CD4-positive, alpha-beta T cell treated with Interleukin-15 for 1 hour (primary cell): Measurements from ENCODE around the gene ISYNA1.

Experiments used
- DNase-seq: peaks from one replicate; pipeline ENCODE4 v3.0.0-alpha.2; 2020

ISYNA1 gene

DNA sequence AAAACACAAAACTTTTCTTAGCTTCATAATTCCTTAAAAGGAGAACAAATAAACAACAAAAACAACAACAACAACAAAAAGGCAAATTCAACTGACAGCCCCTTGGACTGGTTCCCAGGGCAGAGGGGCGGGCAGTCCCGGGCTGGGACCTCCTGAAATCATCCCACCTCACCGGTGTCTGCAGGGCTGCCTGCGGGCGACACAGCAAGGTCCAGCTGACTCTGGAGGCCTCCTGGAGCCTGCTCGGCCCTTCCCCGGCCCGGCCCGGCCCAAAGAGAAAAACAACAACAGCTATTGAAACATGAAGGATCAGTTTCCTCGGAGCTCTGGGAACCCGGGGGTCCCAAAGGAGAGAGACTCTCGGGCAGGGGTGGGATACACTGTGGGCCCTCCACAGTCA lies 5.0 kb upstream of the ISYNA1 start:
- no peak for DNase-seq

DNA sequence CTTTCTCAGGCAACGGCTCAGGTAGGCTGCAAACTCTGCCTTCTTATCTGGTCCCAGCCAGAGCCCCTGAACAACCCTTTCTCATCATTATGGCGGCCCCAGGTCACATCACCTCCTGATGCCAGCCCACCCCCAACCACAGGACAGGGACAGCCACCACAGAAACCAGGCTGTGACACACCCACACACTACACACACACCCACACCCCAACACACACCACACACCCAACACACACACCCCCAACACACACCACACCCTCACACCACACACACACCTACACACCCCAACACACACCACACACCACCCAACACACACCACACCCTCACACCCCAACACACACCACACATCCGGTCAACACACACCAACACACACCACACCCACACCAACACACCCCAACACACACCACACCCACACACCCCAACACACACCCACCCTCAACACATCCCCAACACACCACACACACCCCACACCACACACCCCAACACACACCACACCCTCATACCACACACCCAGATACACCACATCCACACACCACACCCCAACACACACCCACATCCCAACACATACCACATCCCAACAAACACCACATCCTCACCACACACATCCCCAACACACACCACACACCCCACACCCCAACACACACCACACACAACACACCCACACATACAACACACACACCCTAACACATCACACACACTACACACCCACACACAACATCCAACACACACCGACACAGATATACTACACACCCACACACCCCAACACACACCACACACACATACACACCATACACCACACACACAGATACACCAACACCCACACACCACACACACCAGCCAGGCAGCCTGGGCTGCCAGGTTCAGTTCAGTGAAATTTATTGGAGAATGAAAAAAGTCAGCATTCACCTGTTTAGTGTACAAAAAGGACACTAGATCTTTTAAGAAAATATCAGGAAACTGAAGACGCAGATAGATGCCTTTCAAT lies 4.2 kb upstream of the ISYNA1 start:
- peak; percentile 57 for DNase-seq

DNA sequence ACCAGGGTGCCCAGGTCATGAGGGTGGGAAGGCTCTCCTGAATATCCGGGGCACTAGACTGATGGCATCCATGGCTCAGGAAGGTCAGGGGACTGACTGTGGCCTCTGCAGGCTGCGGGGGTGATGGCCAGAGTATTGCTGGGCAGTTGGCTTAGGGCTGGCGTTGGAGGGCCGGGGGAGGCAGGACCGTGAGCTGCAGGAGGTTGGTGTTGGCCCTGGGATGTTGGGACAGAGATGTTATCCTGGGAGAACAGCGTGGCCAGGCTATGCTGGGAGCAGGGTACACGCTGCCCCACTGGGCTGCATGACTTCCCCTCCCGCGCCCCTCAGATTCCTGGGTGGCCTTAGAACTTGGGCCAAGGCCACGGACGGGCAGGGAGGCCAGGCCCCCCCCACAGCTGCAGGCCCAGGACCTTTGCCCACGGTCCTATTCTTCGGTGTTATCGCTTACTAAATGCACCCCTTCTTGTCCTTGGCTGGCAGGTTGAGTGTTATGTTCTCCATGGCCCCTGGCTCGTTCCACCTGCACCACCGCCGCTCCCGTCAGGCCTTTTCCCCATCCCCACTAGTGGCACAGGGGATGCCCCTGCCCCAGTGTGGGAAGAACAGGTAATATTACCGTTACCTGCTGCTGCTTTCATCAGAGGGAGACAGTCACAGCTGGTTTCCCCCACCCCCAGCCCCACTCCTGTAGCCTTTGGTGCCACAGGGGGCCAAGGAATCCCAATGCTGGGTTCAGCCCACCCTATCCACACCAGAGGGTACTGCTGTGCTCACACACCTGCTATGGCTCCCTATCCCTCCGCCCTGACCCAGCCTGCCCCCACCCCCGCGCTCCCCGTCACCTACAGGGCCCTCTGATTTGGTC lies 3.2 kb upstream of the ISYNA1 start:
- no peak for DNase-seq

DNA sequence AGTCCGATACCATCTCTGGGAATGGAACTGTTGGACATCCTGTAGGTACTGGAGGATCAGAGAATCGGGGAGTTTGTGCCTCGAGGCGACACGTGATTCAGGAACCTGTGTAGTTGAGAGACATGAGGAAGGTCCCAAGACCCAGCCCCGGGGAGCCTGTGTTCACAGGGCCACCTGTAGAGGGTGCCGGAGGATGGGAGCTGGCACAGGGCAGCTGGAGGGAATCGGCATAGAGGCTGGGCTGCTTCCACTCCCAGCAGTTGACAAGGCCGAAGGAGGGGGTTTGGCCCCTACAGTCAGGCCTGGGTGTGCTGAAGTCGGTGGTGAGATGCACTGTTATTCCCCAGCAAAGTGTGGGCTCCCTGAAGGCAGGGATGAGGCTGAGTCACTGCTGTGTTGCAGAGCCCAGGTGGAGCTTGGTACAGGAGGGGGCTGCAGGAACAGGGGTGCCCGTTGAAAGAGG lies 2.5 kb upstream of the ISYNA1 start:
- peak; percentile 30 for DNase-seq

DNA sequence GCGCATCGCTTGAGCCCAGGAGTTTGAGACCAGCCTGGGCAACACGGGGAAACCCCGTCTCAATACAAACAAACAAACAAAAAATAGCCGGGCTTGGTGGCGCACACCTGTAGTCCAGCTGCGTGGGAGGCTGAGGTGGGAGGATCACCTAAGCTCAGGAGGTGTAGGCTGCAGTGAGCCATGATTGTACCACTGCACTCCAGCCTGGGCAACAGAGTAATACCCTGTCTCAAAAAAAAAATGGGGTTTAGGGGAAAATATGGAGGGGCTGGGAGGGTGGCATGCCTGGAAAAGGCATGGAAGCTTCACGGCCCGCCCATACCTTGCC lies 1.9 kb upstream of the ISYNA1 start:
- no peak for DNase-seq

DNA sequence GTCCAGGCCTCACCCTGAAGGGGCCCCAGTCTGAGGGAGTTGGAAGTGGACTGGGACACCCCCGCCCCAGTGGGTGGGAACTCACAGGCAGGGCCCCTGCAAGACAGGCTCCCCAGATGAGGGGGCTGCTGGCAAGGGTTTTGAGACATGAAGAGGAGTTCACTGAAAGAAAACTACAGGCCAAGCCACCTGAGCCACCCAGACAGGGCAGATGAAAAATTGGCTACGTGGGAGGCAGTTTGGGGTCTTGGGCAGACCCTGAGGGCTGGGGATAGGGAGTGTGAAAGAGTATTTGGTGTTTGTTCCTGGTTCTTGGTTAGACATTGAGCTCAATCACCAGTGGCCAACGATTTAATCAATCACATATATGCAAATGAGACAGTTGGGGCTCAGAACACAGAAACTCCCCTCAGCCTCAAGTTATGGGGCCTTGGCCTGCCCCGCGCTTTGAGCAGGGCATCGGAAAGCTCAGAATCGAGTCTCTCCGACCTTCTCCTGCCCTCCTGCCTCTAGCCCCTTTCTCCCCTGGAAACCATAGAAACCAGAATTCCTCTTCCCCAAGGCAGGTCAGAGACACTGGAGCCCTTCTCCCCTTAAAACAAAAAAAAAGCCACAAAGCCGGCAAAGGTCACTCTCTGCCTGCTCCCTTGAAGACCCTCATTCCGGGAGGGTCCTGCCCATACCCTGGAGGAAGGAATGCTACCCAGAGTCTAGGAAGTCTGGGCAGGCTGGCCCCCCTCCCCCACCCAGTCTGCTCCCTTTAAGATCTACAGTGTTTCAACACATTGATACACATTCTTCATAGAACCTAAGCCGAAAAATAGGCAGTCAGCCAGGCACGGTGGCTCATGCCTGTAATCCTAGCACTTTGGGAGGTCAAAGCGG lies 1.3 kb upstream of the ISYNA1 start:
- no peak for DNase-seq

DNA sequence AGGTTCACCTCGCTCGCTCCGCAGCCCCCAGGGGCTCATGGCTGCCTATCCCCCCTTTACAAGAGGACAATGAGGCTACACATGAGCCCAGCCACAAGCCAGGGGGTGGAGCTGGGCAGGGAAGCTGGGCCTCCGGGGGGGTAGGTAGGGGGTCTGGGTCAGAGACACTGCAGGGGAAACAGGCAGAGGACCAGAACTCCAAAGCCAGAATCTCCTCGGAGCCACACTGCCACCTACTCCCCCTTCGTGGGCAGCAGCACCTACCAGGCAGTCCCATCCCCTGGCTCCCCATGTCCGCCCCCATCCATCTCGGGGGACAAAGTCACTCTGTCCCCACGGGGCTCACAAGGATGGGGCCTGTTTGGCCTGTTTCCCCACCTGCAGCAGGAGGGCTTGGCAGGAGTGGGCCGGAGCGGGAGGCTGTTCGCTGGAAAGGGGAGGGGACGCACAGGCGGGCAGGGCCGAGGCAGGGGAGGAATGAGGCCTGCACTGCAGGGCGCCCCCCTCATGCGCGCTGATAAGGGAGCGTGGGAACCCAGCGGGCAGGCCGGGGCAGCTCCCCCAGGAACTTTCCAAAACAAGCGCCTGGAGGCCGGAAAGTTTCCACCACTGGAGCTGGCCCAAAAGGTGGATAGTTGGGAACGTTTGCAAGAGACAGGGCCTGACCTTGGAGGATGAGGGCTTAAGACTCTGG lies 545 bp upstream of the ISYNA1 start:
- no peak for DNase-seq

DNA sequence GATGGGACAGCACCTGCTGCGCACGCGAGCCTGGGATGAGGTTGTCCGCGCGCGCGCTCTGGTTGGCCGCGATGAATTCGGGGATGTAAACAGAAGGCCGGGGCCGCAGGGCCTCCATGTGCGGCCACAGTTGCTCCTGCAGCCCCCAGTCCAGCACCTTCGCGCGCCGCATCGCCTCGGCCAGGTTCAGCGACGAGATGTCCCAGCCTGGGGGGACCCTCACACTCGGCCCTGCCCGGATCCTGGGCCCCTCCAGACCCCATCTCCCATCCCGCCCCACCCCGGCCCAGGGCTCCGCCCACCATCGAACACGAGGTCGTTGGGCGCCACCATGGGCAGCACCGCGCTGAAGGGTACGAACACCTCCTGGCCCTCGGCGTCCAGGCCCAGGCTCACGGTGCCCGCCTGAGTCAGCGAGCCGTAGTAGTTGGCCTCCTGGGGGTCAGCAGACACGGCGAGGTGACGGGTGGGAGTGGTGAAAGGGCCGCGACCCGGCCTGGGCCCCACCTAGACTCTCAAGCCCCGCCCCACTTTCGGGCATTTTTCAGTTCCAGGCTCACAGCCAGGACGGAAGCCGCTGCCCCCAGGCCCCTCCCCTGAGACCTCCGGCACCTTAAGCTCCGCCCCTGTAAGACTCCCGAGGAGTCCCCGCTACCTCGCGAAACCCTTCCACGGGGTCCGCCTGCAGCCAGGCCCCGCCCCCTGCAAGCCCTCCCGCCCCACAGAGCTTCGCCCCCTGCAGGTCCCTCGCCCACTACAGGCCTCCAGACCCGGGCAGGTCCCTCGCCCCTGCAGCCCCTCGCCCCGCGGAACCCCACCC lies 1.1 kb downstream of the ISYNA1 start:
- peak; percentile 89 for DNase-seq

DNA sequence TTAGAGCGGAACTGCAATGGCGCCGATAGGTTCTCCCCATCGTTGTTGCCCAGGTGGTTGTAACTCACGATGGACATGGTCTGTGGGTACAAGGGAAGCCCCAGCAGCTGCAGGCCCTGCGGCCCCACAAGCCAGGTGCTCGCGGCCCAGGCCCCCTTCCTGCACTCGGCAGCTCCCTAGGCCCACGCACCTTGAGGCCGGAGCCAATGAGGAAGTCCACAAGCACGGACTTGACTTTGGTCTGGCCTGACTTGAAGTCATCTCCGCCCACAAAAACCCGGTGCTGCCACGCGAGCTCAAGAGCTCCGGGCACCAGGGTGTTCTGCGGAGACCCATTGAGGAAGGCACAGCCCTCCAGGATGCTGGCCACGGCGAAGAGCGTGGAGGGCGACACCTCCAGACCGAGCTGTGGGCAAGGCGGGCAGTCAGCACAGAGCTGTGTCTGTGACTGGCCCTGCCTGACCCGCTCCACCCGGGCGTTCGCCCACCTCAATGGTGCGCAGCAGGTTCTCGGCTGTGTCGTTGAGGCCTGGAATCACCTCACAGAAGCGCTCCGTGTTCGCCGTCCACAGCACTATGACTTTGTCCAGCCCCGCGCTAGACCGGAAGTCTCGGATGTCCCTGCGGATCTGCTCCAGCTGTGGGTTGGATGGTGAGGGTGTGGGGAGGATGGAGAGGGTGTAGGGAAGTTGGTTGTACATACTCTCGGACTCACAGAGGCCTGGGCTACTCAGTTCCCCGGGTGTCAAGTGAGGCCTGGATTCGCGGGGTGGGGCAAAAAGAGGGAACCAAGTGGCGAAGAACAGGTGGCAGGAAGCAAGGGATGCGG lies 1.9 kb downstream of the ISYNA1 start:
- DNase-seq = no peak

DNA sequence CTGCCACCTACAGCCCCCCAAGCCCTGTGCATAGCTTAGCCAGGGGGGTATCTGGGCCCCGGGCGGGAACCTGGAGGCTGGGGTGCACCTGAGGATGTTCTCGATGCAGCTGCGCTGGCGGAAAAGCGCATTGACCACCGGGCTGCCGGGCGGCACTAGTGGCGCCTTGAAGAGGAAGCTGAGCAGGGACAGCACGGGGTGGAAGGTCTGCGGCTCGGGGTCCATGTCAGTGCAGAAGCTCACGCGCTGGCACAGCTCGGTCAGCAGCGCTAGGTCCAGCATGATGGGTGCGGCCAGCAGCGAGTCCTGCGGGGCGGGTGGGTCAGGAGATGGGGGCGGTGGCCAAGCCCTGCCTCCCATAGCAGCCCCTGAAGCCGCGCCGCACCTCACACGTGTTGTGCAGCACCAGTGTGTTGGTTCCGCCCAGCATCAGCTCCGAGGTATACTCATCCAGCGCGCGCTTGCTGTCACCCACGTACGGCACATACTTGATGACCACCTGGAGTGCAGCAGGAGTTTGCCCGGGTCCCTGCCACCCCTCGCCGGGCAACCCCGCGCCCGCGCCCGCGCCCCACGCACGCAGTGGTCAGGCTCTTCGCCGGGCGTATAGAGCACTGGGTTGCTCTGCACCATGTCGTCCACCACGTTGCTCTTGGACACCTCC lies 2.6 kb downstream of the ISYNA1 start:
- no peak for DNase-seq

DNA sequence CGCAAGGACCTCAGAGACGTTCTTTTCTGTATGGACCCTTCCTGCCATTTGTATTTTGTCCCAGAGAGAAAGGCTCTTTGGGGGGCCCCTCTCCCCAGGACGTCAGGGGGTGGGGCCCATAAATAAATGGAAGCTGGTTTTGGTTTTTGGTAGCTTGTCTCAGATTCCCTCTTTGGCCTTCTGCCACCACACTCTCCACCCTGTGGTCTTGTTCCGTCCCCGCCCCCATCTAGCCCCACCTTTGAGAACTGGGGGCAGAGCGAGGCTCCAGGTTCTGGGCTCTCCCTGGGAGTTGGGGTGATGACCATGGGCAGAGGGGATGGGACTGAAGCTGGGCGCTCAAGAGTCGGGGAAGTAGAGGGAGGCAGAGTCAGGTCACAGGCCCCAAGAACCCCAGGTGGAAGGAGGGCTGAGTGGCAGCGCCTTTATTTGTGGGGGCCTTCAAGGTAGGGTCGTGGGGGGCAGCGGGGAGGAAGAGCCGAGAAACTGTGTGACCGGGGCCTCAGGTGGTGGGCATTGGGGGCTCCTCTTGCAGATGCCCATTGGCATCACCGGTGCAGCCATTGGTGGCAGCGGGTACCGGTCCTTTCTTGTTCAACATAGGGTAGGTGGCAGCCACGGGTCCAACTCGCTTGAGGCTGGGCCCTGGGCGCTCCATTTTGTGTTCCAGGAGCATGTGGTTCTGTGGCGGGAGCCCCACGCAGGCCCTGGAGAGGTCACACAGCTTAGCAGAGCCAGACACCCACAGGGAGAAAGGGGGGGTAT lies 3.3 kb downstream of the ISYNA1 start:
- no peak for DNase-seq

DNA sequence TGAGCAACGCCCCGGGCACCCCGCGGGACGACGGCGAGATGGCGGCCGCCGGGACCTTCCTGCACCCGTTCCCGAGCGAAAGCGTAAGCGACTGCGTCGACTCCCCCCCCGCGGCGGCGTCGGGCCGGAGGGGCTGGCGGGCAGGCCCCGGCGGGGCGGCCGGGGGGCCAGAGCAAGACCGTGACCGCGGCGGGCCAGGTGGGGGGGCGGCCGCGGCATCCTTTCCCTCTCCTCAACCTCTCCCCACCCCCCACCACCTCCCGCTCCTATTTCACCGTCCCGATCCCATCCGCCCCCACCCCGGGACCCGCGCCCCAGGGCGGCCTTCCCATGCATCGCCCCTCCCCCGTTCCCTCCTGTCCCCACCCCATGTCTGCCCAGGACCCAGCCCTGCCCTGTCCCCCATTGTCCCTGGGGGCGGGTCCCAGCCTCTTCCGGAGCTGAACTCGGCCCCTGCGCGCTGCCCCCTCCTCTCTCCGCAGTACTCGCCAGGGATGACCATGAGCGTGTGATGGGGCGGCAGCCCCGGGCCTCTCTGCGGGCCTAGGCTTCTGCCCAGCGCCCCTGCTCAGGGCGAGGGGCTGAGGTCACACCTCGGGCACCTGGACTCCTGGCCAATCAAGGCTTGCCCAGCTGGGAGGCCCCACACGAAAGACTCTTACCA lies 4.1 kb downstream of the ISYNA1 start:
- no peak for DNase-seq

DNA sequence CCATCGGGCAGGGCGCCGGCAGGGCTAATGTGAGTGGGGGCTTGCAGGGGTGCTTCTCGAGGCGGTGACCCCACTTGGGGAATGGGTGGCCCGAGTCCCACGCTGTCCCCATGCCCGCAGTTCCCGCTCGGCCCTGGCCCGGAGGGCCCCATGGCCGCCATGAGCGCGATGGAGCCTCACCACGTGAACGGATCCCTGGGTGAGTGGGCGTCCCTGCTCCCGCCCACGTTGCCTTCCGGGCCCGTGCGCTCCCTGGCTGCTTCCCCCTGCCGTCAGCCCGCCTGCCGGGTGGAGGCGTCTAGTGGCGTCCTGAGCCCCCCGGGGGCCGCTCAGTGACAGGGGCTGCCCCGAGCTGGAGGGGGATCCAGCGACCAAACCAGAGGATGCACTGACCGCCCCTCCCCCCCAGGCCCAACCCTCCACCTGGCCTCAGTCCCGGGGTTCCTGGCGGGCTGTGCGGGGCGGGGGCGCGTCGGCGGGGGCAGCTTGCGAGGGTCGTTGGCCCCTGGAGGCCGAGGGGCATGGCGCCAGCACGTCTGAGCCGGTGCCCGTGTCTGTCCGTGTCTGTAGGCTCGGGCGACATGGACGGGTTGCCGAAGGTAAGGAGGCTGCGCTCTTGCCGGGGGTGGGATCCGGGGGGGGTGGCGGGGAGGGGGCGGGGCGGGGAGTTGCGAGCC lies 4.8 kb downstream of the ISYNA1 start:
- peak; percentile 66 for DNase-seq

DNA sequence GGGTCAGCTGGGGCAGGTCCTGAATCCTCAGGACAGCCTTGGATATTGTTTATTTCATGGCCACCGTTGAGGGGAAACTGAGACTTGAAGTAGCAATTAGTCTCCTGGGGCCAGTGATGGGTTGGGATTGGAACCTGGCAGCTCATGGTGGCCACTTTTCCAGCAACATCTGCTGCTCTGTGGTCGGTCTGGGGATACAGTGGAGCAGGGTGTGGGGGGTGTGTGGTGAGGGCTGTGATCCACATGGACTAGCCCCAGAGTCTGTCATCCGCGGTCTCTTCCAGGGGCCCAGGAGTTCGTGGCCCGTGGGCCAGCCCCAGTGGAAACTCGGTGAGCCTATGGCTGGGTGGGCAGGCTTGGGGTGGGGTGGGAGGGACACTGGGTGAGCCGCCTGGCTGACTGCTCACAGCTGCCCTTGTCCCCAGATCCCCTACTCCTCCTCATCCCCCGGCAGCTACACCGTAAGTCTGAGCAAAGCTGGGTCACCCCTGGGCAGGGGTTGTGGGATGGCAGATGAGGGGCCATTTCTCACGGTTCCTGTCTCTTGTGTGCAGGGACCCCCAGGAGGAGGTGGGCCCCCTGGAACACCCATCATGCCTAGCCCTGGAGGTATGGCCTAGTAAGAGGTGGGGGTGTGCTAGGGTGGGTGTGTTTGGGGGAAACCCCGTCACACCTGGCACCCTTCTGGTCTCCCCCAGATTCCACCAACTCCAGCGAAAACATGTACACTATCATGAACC lies 5.5 kb downstream of the ISYNA1 start:
- no peak for DNase-seq

DNA sequence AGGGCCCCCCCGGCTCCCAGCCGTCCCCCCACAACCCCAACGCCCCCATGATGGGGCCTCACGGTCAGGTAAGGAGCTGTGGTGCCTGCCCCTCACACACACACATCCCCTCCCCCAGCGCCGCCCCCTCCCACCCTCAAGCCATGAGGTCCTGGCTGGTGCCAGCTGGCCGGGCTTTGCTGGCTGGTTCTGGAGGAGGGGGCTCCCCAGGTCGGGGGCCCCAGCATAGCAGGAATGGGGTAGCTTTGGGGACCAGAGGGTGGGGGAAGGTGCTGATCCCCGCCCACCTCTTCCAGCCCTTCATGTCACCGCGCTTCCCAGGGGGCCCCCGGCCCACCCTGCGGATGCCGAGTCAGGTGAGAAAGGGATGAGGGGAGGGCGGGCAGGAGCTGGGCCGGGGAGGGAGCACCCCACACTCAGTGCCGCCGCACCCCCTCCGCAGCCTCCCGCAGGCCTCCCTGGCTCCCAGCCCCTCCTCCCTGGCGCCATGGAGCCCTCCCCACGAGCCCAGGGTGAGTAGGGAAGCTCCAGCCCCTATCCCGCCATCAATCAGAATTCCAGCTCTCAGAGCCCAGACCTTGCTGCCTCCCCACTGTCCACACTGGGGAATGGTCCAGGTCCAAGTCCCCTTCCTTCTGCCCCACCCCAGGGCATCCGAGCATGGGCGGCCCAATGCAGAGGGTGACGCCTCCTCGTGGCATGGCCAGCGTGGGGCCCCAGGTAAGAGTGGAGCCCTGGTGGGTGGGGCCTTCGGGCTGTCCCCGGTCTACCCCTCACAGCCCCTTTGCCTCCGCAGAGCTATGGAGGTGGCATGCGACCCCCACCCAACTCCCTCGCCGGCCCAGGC lies 6.4 kb downstream of the ISYNA1 start:
- DNase-seq = no peak
